Right hindlimb (tissue), 1 donor: Measurements from ENCODE around the gene FGF14.
"Not testable (repeated sequence)": the region's sequence is repeated elsewhere in the genome, so short reads cannot be mapped to it uniquely, and the experiment has no call there.

Experiments
- DNase-seq: peaks from one replicate; pipeline ENCODE4 v3.0.0-alpha.2; 2018

Gene FGF14

GRCh38 chr13:102127153-102127552 is 274.7 kb downstream of the FGF14 start:
- no peak for DNase-seq

DNA sequence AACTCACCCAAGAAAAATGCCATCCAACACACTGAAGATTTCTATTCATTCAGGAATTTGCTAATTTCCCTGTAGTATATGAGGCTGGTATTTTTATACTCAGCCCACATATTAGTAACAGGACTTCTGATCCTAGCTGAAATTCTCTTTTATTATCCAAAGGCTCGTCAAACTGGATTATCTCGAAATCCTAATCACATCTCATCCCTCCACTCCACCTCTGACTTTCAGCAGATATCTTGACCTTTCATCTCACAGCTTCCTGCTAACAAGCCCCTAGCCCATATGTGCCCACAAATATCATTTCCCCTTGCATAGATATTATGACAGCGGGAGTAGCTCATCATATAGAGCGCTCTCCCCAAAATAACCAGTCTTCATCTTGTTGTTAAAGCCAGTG is 279.7 kb downstream of the FGF14 start:
- DNase-seq: no peak

DNA sequence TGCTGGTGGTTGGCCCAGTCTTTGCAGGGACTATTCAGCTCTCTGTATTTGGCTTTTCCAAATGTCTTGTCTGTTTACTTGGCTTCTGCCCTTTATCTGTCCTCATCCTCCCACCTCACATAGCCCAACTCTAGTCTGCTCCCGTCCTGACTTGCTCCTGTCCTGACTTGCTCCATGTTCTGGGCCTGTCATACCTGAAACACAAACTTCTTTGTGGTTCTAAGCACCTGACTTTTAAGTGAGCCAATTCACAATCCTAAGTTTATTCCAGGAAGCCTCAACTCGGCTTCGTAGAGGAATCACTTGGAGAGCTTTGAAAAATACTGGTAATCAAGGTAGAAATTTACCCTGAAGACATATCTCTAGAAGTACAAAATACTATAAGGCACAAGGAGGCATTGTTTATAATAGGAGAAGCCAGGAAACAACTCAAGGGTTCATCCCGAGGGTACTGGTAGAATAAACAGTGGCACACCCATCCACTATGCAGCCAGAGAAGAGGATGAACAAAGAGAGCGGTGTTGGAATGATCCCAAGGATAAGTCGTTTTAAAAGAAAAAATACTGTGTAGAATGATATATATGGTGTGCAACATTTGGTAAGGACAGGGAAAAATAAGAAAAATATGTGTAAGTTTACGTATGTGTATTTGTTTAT is 284.5 kb downstream of the FGF14 start:
- no peak for DNase-seq

DNA sequence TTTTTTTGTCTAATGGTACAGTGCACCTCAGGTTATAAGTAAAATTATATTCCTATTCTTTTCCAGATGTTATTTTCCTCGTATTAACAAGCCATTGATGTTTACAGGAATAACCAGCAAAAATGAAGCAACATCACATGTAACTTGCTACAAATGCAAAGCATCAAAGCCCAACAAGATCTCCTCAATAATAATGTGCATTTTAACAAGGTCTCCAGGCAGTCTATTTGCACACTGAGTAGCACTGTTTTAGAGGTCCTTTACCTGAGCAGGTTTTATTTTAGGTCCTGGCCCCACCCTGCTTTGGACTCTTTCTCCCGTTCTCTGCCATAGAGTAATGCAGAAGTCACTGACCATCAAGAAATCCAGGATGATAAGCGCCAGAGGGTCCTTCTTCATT is 298.4 kb downstream of the FGF14 start:
- DNase-seq: no peak

- no peak for DNase-seq
Observed at GRCh38 chr13:102100234-102100633, 301.6 kb downstream of the FGF14 start.

- no peak for DNase-seq
Observed at GRCh38 chr13:102097708-102098107, 304.1 kb downstream of the FGF14 start.

- DNase-seq: not testable (repeated sequence)
Observed at GRCh38 chr13:102093288-102093687, 308.6 kb downstream of the FGF14 start.

DNA sequence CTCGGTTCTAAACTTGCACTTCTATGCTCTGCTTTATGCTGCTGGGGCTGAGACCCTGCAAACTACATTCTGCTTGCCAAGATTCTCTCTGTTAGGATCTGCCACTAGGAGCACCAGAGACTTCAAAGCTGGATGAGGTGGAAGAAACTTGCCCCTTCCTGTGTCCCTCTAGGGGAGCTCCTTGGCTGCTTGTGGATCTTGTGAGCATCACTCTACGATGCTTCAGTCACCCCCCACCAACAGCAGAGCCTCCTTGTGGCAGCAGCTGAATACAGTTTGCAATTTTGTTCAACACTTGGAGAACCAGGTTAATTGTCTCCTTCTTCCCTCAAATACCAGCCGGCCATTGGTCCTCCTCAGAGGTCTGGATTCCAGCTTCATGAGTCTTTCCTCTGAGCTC is 310.6 kb downstream of the FGF14 start:
- no peak for DNase-seq

DNA sequence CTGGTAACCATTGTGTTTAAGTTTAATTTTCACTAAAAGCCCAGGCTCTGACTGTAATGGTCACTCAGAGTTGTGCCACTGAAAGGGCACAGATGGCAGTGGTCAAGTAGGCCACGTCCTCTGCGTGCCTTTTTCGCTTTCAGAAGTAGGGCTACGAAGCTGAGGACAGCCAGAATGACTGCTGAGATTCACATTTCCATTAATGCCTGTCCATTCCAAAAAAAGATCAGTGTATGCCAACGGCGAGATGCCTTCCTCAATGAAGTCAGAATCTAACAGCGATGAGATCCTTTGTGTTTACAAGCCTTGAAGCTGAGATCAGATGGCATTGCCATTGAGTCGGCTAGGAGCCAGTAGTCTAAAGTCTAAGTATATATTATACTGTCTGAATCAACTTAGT is 311.3 kb downstream of the FGF14 start:
- no peak for DNase-seq

DNA sequence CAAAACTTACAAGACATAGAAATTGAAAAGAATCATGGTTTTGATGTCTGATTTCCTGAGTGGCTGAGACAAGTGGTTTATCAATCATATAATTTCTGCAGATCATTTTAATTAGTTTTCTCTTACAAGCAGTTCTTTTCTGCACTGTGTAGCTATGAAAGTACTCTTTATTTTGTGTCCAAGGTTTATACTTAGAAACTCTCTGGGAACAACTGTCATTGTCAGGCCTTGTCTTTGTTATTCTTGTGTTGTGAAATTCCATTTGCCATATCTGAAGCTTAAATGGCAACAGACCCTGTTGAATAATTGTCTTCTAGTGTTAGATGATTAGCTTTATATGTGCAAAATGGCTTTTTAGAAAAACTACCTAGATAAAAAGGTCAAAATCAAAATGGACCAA is 312.1 kb downstream of the FGF14 start:
- no peak for DNase-seq

DNA sequence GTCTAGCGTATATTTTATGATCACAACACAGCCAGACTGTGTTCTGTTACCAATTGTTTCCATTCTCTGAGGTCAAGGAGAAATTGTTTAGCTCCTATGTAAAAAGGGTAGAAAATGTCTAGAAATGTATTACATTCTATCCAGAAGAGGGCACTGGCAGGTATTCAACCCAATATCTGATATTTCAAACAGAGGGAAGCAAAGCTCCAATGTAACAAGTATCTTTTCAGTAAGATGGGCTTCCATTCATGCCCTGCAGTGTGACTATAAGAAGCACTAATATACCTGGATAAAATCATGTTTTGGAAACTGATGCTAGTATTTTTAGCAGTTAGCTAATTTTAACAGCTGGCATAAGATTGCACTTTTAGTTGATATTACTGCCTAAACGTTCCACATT is 312.7 kb downstream of the FGF14 start:
- no peak for DNase-seq

DNA sequence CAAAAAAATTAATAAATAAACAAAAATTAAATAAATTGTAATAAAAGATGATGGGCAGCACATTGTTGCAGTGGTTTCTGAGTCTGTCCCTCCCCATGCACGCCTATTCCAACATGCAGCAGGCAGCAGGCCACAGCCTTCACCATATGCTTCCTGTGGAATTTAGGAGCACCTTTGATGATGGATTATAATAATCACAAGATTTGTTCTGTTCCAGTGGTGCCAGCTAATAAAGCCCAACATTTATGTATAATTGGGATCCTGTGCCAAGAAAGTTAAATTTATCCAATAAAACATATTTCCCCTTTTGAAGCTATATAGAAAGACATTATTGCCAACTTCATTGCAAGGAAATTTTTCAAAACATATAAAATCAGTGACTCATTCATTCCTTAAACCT is 328.6 kb downstream of the FGF14 start:
- no peak for DNase-seq

DNA sequence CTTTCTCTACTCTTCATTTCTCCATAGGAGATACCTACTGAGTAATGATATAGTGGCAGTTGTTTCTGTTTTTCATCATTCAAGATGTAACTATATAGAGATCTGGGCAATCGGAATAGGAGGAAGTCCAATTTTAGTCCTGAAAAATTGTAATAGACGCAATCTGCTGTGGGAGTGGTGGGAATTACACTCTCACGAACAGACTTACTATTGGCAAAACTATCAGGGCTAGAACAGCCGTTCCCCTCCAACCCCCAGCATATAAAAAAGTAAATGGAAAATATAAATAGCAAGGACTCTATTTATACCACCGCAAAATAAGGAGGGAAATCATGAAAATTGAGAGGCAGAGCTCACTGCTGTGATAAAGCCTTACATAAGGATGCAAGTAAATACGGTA is 330.1 kb downstream of the FGF14 start:
- DNase-seq: no peak

- not testable (repeated sequence) for DNase-seq
Observed at GRCh38 chr13:102068323-102068722, 333.5 kb downstream of the FGF14 start.

GRCh38 chr13:102055090-102055779 is 346.6 kb downstream of the FGF14 start:
- DNase-seq: no peak

GRCh38 chr13:102049853-102050252 is 352.0 kb downstream of the FGF14 start:
- no peak for DNase-seq

DNA sequence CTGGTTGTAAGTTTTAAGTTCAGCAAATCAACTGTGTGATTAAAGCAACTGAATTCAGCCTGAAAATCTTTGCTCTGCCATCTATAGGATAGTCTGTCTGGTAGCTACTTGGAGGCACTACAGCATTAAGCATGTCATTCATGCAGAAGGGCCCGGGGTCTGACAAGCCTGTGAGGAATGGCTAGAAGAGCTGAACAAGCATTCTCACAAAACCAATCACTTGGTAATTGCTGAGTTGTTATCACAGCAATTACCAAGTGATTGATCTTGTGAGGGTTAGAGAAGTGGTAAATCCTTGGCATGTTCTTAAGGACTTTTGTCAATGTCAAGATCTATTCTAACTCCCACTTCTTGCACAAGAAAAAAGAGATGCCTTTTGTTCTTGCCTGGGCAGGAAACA is 356.1 kb downstream of the FGF14 start:
- no peak for DNase-seq

DNA sequence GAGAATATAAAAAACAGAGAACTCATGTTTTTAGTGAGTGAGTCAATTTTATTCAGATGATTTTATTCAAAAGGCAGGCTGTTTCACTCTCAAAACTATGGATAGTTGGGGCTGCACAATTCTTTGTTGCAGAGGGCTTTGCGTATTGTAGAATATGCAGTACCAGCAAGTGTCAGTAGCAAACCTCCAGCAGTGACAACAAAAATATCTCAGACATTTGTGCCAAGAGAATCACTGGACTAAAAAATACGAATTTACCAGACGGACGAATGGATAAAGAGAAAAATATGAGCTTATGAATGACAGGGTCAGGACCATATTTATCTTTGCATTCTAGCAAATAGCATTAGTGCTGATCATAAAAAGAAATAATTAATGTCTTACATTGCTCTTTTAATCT is 359.1 kb downstream of the FGF14 start:
- no peak for DNase-seq

GRCh38 chr13:102041544-102041943 is 360.3 kb downstream of the FGF14 start:
- DNase-seq: no peak

GRCh38 chr13:102040812-102041211 is 361.0 kb downstream of the FGF14 start:
- DNase-seq: no peak

GRCh38 chr13:102039264-102039663 is 362.6 kb downstream of the FGF14 start:
- no peak for DNase-seq

DNA sequence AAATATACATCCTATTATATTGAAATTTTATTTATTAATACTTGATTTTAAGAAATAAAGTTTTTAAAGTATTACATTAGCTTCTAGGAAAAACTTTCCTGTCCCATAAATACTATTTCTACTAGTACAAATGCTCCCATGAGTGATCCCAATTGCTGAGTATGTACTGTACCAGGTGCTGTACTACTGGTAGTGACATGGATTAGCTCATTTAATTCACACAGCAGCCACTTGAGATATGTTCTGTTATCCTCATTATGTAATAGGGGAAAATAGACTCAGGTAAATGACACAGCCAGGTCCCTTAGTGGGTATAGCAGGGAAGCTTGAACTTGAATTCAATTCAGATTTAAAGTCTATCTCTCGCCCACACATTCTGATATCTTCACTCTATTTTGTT is 363.1 kb downstream of the FGF14 start:
- DNase-seq: no peak

GRCh38 chr13:102035969-102036368 is 365.9 kb downstream of the FGF14 start:
- no peak for DNase-seq

DNA sequence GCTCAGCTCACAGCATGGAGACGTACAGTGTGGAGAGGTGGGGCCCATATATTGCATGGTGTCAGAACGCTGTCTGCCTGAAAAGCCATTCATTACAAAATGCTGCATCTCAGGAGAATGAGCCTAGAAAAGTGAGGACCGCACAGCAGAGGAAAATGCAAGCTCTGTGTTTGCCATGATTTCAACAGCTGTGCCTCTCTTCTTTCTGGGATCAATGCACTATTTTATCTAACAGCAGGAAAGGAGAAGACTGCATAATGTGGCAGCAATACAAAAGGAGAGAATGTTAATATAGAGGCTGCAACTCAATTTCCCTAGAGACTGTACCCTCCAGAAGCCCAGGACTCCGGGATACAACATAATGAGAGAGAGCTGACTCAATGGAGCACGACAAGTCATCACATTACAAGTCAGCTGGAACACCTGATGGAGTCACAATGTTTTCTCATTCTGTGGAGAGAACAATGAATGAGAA is 368.0 kb downstream of the FGF14 start:
- DNase-seq: no peak

GRCh38 chr13:102033386-102033785 is 368.5 kb downstream of the FGF14 start:
- no peak for DNase-seq
